Thymus (tissue), 11 donors: Measurements from ENCODE around the gene MCF2. TPM values are rescaled to one million over a fixed set of nuclear protein-coding genes. Genes with fewer than 3 reads are reported as not detected.

Experiments used
- DNase-seq, 9 donors: peaks; one replicate each; pipeline ENCODE4 v3.0.0-alpha.2; 2013; ENCODE audit warnings: low spot score in 9 of 9, low read depth in 6 of 9, missing footprints in 1 of 9
- H3K27ac ChIP-seq, 2 donors: one replicate each; pipeline ENCODE4 v1.5.1; 2013; ENCODE audit warnings: control low read depth in 1 of 2, low read depth in 1 of 2, low read length in 1 of 2, mild to moderate bottlenecking in 1 of 2, moderate library complexity in 1 of 2
- H3K27me3 ChIP-seq, 2 donors: one replicate each; pipeline ENCODE4 v1.5.1; 2013; ENCODE audit warnings: low read length in 1 of 2; ENCODE audit not compliant: control insufficient read depth in 2 of 2, insufficient read depth in 1 of 2
- H3K36me3 ChIP-seq, 2 donors: one replicate each; pipeline ENCODE4 v1.5.1; 2013; ENCODE audit warnings: low read length in 1 of 2, mild to moderate bottlenecking in 1 of 2, moderate library complexity in 1 of 2; ENCODE audit not compliant: control insufficient read depth in 2 of 2, insufficient read depth in 2 of 2
- H3K4me1 ChIP-seq, 2 donors: one replicate each; pipeline ENCODE4 v1.5.1; 2013; ENCODE audit warnings: low read length in 2 of 2; ENCODE audit not compliant: control insufficient read depth in 2 of 2, insufficient read depth in 2 of 2
- H3K4me3 ChIP-seq, 2 donors: one replicate each; pipeline ENCODE4 v1.5.1; 2013; ENCODE audit warnings: low read length in 2 of 2, control low read depth in 1 of 2, mild to moderate bottlenecking in 1 of 2
- H3K9me3 ChIP-seq, 2 donors: one replicate each; pipeline ENCODE4 v1.5.1; 2013; ENCODE audit warnings: low read length in 1 of 2, mild to moderate bottlenecking in 1 of 2; ENCODE audit not compliant: control insufficient read depth in 2 of 2, insufficient read depth in 1 of 2
- WGBS: extraction: QIAGEN DNeasy Blood & Tissue Kit; methylation state at CpG from one replicate; pipeline ENCODE4 v1.1.7; 2013; 5-methylcytosine and 5-hydroxymethylcytosine counted together
- polyA plus RNA-seq: library from polyadenylated mRNA; stranded (reverse); fragments of 200-250 nt; gene quantifications from one replicate; pipeline ENCODE4 v1.2.3, GENCODE V29; 2013
- total RNA-seq: library from RNA; stranded (reverse); fragments of 120-200 nt; gene quantifications from one replicate; pipeline ENCODE4 v1.2.4, GENCODE V29; 2013
- donor health status: healthy.

MCF2 gene
- total and polyA plus RNA-seq, 2 donors, result 0.33 to 2.0 TPM

- H3K4me3 ChIP-seq, result no peak overlapping the region
- H3K9me3 ChIP-seq, result no peaks in the 10 kb centered on the region
- peaks cover 0 to 2% of the 10 kb centered on the region in 2 donors for H3K27me3 ChIP-seq
- no peaks in the 10 kb centered on the region for H3K4me1 ChIP-seq
- no peaks in the 10 kb centered on the region for H3K36me3 ChIP-seq
- DNase-seq, result no peak
- no peak overlapping the region for H3K27ac ChIP-seq
Observed at GRCh38 chrX:139560221-139560620, 147.7 kb downstream of the MCF2 start.

- 36% methylated on average over 9 of the region's 9 CpGs for WGBS
- DNase-seq, result peak in 6 of 9 donors; percentile 0 to 44 (median 9)
- Histone ChIP-seq H3K4me3 (no peak overlapping the region), H3K4me1 (no peaks in the 10 kb centered on the region), H3K36me3 (no peaks in the 10 kb centered on the region), H3K9me3 (no peaks in the 10 kb centered on the region), H3K27ac (no peak overlapping the region), H3K27me3 (peaks cover 0 to 2% of the 10 kb centered on the region in 2 donors)
Observed at GRCh38 chrX:139559383-139560042, 148.5 kb downstream of the MCF2 start.

- Histone ChIP-seq H3K36me3 (no peaks in the 10 kb centered on the region), H3K27me3 (peaks cover 0 to 2% of the 10 kb centered on the region in 2 donors), H3K4me3 (no peak overlapping the region), H3K9me3 (no peaks in the 10 kb centered on the region), H3K4me1 (no peaks in the 10 kb centered on the region), H3K27ac (no peak overlapping the region)
- WGBS, result 83% methylated on average over 26 of the region's 26 CpGs
- no peak for DNase-seq
Observed at GRCh38 chrX:139554991-139555675, 152.8 kb downstream of the MCF2 start.

- H3K4me3 ChIP-seq, result no peak overlapping the region
- H3K27ac ChIP-seq, result no peak overlapping the region
- peaks cover 0 to 2% of the 10 kb centered on the region in 2 donors for H3K27me3 ChIP-seq
- DNase-seq, result no peak
- H3K36me3 ChIP-seq, result no peaks in the 10 kb centered on the region
- no peaks in the 10 kb centered on the region for H3K4me1 ChIP-seq
- H3K9me3 ChIP-seq, result no peaks in the 10 kb centered on the region
Observed at GRCh38 chrX:139554376-139554775, 153.6 kb downstream of the MCF2 start.

GRCh38 chrX:139544591-139544990 is 163.4 kb downstream of the MCF2 start:
- 90% methylated on average over 3 of the region's 3 CpGs for WGBS
- Histone ChIP-seq H3K36me3 (no peaks in the 10 kb centered on the region), H3K4me3 (no peak overlapping the region)

GRCh38 chrX:139543920-139544319 is 164.0 kb downstream of the MCF2 start:
- Histone ChIP-seq H3K36me3 (no peaks in the 10 kb centered on the region), H3K27ac (no peak overlapping the region), H3K9me3 (no peaks in the 10 kb centered on the region), H3K27me3 (no peaks in the 10 kb centered on the region), H3K4me1 (no peaks in the 10 kb centered on the region), H3K4me3 (no peak overlapping the region)
- 96% methylated on average over 4 of the region's 4 CpGs for WGBS
- no peak for DNase-seq

More at GRCh38 chrX:139544591-139544990, 163.4 kb downstream of the MCF2 start:
- Histone ChIP-seq H3K9me3 (no peaks in the 10 kb centered on the region), H3K27me3 (no peaks in the 10 kb centered on the region), H3K4me1 (no peaks in the 10 kb centered on the region), H3K27ac (no peak overlapping the region)
- DNase-seq, result no peak

- 100% methylated on average over 1 of the region's 1 CpG for WGBS
- Histone ChIP-seq H3K36me3 (no peaks in the 10 kb centered on the region), H3K4me3 (no peak overlapping the region), H3K4me1 (no peaks in the 10 kb centered on the region), H3K27ac (no peak overlapping the region), H3K9me3 (no peaks in the 10 kb centered on the region), H3K27me3 (no peaks in the 10 kb centered on the region)
- DNase-seq, result no peak
Observed at GRCh38 chrX:139542652-139543051, 165.3 kb downstream of the MCF2 start.

- Histone ChIP-seq H3K4me1 (no peaks in the 10 kb centered on the region), H3K27me3 (no peaks in the 10 kb centered on the region), H3K4me3 (no peak overlapping the region), H3K9me3 (no peaks in the 10 kb centered on the region), H3K36me3 (no peaks in the 10 kb centered on the region), H3K27ac (no peak overlapping the region)
- 53% methylated on average over 3 of the region's 3 CpGs for WGBS
- DNase-seq, result no peak
Observed at GRCh38 chrX:139538907-139539790, 168.8 kb downstream of the MCF2 start.

- no peaks in the 10 kb centered on the region for H3K9me3 ChIP-seq
- H3K27me3 ChIP-seq, result no peaks in the 10 kb centered on the region
- no peak for DNase-seq
- 92% methylated on average over 4 of the region's 4 CpGs for WGBS
- no peaks in the 10 kb centered on the region for H3K36me3 ChIP-seq
- no peaks in the 10 kb centered on the region for H3K4me1 ChIP-seq
- no peak overlapping the region for H3K27ac ChIP-seq
- no peak overlapping the region for H3K4me3 ChIP-seq
Observed at GRCh38 chrX:139533444-139533843, 174.5 kb downstream of the MCF2 start.
